Lower leg skin (tissue), 4 donors: ENCODE results near the gene HDGFL1. TPM values are rescaled to one million over a fixed set of nuclear protein-coding genes. Genes with fewer than 3 reads are reported as not detected.
A peak's percentile ranks its signal among the peaks of the same experiment; 100 is the strongest.

Experiments used
- DNase-seq, 2 donors: peaks; one replicate each; pipeline ENCODE4 v3.0.0-alpha.2; 2019; ENCODE audit warnings: low spot score in 2 of 2
- H3K4me3 ChIP-seq: fragments of 200-600 bp; sonication (generic); 2 replicates; pipeline ENCODE4 v1.5.1; 2017; ENCODE audit warnings: mild to moderate bottlenecking, low read depth; ENCODE audit not compliant: poor library complexity, severe bottlenecking
- POLR2A ChIP-seq, 2 donors: fragments of 450-650 bp; IDR thresholded peaks; one replicate each; pipeline ENCODE4 v1.6.1; 2016 to 2017; ENCODE audit warnings: antibody characterized with exemption in 2 of 2, mild to moderate bottlenecking in 1 of 2, moderate library complexity in 1 of 2
- WGBS, 2 donors: methylation state at CpG; one replicate each; pipeline ENCODE4 v1.1.5; 2018; 5-methylcytosine and 5-hydroxymethylcytosine counted together
- intact Hi-C: fragments of 100-400 bp; cut with DNase I; formaldehyde crosslinking; loops from one replicate; pipeline ENCODE4 v1.15.0; 2023; ENCODE audit warnings: low total_unique reads
- total RNA-seq, 4 donors: library from RNA; depleted of rRNA; stranded (reverse); fragments of >200 nt; gene quantifications; one replicate each; pipeline ENCODE4 v1.1.0, GENCODE V29; 2016
- TF ChIP-seq, protein P1 (sequence below), 3 donors: fragments of 450-650 bp; IDR thresholded peaks; one replicate each; pipeline ENCODE4 v1.5.1; 2016; ENCODE audit warnings: antibody characterized with exemption in 3 of 3, mild to moderate bottlenecking in 3 of 3, moderate library complexity in 2 of 3

HDGFL1 gene
- not detected for total RNA-seq

DNA sequence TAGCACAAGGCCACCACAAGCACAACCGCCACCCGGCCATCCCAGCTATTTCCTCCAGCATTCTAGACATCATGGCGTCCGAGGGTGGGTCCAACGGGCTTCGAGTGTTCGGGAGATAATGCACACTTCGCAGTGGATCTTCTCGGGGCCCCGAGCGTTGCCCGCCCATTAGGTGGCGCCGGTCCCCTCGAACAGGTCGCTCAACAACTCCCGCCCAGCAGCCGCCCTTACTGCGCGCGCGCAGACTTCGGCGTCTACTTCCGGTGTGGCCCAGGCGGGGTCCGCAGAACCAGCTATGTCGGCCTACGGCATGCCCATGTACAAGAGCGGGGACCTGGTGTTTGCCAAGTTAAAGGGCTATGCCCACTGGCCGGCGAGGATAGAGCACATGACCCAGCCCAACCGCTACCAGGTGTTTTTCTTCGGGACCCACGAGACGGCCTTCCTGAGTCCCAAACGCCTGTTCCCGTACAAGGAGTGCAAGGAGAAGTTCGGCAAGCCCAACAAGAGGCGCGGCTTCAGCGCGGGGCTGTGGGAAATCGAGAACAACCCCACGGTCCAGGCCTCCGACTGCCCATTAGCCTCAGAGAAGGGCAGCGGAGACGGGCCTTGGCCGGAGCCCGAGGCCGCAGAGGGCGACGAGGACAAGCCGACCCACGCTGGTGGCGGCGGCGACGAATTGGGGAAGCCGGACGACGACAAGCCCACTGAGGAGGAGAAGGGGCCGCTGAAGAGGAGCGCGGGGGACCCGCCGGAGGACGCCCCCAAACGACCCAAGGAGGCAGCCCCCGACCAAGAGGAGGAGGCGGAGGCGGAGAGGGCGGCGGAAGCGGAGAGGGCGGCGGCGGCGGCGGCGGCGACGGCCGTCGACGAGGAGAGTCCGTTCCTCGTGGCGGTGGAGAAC is at the start of gene HDGFL1:
TSS of gene HDGFL1 (plus strand) at position 286 of the 904 bp plus-strand sequence. CDS start at position 296, 10 bp downstream.
- TF ChIP-seq, protein P1, sequence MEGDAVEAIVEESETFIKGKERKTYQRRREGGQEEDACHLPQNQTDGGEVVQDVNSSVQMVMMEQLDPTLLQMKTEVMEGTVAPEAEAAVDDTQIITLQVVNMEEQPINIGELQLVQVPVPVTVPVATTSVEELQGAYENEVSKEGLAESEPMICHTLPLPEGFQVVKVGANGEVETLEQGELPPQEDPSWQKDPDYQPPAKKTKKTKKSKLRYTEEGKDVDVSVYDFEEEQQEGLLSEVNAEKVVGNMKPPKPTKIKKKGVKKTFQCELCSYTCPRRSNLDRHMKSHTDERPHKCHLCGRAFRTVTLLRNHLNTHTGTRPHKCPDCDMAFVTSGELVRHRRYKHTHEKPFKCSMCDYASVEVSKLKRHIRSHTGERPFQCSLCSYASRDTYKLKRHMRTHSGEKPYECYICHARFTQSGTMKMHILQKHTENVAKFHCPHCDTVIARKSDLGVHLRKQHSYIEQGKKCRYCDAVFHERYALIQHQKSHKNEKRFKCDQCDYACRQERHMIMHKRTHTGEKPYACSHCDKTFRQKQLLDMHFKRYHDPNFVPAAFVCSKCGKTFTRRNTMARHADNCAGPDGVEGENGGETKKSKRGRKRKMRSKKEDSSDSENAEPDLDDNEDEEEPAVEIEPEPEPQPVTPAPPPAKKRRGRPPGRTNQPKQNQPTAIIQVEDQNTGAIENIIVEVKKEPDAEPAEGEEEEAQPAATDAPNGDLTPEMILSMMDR (IDR thresholded peaks at IDR 0.05): no peak
- no peak for TF ChIP-seq POLR2A (IDR thresholded peaks at IDR 0.05)
- no peak within 1 kb of the TSS for H3K4me3 ChIP-seq
- peak in 1 of 2 donors; percentile 75 for DNase-seq
- 97 to 98% methylated on average over 89 of the region's 89 CpGs for WGBS, 2 donors
- intact Hi-C loops: no loop called here

DNA sequence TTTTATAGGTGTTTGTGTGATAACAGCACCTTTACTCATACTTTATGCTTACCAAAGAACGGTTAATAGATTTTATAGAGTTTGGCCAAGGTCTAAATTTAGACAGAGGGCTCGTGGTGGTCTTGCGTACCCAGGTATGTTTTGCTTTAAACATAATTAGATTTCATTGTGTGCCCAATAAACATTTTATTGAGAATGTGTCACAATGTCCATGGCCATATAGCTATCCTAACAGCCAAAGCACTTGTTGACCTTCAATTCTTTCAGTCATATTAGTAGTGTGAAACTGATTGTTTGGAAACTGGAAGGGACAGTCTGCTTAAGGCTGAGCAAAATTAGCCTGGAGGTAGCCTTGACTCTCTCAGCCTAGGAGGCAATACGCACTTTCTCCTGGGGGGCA is 48.3 kb upstream of the HDGFL1 start:
- intact Hi-C loops: no loop called here

DNA sequence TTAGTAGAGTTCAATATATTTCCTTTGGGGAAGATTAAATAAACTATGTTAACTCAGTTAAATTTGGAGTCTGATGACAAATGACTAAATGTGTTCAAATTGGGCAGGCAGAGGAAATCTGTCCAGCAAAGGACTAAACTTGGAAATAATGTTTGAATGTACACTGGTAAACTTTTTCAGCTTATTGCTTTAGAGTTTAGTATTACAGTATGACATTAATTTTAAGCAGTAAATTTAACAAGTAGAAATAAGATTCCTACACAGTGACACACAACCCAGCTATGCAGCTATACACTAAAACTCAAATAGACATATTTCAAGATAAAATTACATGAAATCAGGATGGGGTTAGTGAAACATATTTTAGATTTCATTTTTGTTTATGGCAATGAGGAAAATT is 42.6 kb upstream of the HDGFL1 start:
- H3K4me3 ChIP-seq: no peak overlapping the region
- intact Hi-C loops: no loop called here
- DNase-seq: no peak
- TF ChIP-seq, protein P1 (IDR thresholded peaks at IDR 0.05): no peak
- no peak for TF ChIP-seq POLR2A (IDR thresholded peaks at IDR 0.05)

More for the DNA sequence above, 48.3 kb upstream of the HDGFL1 start:
- TF ChIP-seq, protein P1 (IDR thresholded peaks at IDR 0.05): no peak
- no peak for TF ChIP-seq POLR2A (IDR thresholded peaks at IDR 0.05)
- no peak for DNase-seq
- WGBS, 2 donors: 88 to 93% methylated on average over 4 of the region's 4 CpGs
- no peak overlapping the region for H3K4me3 ChIP-seq

DNA sequence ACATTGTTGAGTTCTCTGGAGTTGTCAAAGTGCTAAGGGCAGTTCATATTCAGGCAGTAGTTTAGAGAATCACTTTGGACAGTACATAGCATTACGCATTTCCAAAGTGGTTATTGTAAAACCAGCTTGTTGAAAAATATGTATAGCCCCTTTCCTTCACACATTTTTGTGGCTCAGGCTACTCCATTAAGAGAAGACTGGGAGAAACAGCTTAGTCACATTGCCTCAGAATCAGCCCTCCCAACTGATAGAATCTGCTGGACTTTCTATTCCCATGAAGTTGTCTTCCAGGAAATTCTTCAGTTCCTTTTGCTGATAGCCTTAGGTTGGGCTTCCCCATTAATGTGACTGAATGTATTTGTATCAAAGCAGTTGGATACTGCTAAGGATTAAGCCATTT is 39.5 kb upstream of the HDGFL1 start:
- DNase-seq: no peak
- no peak overlapping the region for H3K4me3 ChIP-seq
- WGBS, 2 donors: 96 to 100% methylated on average over 1 of the region's 1 CpG
- intact Hi-C loops: no loop called here
- TF ChIP-seq, protein P1 (IDR thresholded peaks at IDR 0.05): no peak
- no peak for TF ChIP-seq POLR2A (IDR thresholded peaks at IDR 0.05)

DNA sequence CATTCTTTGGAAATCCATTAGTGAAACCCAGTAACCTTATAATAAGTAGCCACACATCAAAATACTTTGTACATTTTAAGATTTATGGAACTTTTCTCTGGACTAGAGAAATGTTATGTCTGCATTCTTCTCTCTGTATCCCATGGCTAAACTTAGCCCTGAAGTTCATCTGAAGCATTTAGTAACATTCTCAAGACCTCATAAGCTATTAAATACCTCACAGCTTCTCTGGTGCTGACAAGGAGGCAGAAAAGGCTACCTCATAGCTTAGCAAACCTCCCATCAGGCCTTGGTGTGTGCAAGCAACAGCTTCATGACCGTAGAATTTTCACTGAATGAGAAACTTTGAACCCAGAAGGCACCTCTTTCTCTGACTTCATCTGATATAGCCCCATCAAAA is 38.9 kb upstream of the HDGFL1 start:
- no peak overlapping the region for H3K4me3 ChIP-seq
- WGBS, 2 donors: 87 to 100% methylated on average over 1 of the region's 1 CpG
- DNase-seq: no peak
- TF ChIP-seq POLR2A (IDR thresholded peaks at IDR 0.05): no peak
- TF ChIP-seq, protein P1 (IDR thresholded peaks at IDR 0.05): no peak
- intact Hi-C loops: no loop called here
